Ishikawa (cell line): ENCODE data around the gene CILP2.

ENCODE experiments used
- CEBPB ChIP-seq: IDR thresholded peaks from 2 replicates; pipeline ENCODE4 v1.6.1; 2012
- CREB1 ChIP-seq: IDR thresholded peaks from 2 replicates; pipeline ENCODE4 v1.6.1; 2012; ENCODE audit warnings: low read depth
- EGR1 ChIP-seq: IDR thresholded peaks from 2 replicates; pipeline ENCODE4 v1.6.1; 2012
- EP300 ChIP-seq: IDR thresholded peaks from 2 replicates; pipeline ENCODE4 v1.6.1; 2012; ENCODE audit warnings: borderline replicate concordance
- FOXM1 ChIP-seq: IDR thresholded peaks from 2 replicates; pipeline ENCODE4 v1.6.1; 2012; ENCODE audit warnings: low read depth, borderline replicate concordance
- MAX ChIP-seq: IDR thresholded peaks from 2 replicates; pipeline ENCODE4 v1.6.1; 2012
- NFIC ChIP-seq: IDR thresholded peaks from 2 replicates; pipeline ENCODE4 v1.6.1; 2012
- RAD21 ChIP-seq: IDR thresholded peaks from 2 replicates; pipeline ENCODE4 v1.6.1; 2012; ENCODE audit warnings: low read depth
- REST ChIP-seq: IDR thresholded peaks from 2 replicates; pipeline ENCODE4 v1.6.1; 2012; ENCODE audit warnings: low read depth, mild to moderate bottlenecking
- TAF1 ChIP-seq: IDR thresholded peaks from 2 replicates; pipeline ENCODE4 v1.6.1; 2012; ENCODE audit warnings: low read depth, mild to moderate bottlenecking
- TCF12 ChIP-seq: IDR thresholded peaks from 2 replicates; pipeline ENCODE4 v1.6.1; 2012; ENCODE audit warnings: low read depth
- TEAD4 ChIP-seq: IDR thresholded peaks from 2 replicates; pipeline ENCODE4 v1.6.1; 2012
- YY1 ChIP-seq: IDR thresholded peaks from 2 replicates; pipeline ENCODE4 v1.6.1; 2012; ENCODE audit warnings: low read depth
- ZBTB7A ChIP-seq: IDR thresholded peaks from 2 replicates; pipeline ENCODE4 v1.6.1; 2012; ENCODE audit warnings: low read depth
- TF ChIP-seq, protein P1 (sequence below): IDR thresholded peaks from 2 replicates; pipeline ENCODE4 v1.6.1; 2012

The CILP2 gene

GRCh38 chr19:19514215-19514657, 23.8 kb upstream of the CILP2 start:
- TF ChIP-seq CREB1 (no peak), TEAD4 (no peak), EP300 (no peak), TCF12 (no peak)

DNA sequence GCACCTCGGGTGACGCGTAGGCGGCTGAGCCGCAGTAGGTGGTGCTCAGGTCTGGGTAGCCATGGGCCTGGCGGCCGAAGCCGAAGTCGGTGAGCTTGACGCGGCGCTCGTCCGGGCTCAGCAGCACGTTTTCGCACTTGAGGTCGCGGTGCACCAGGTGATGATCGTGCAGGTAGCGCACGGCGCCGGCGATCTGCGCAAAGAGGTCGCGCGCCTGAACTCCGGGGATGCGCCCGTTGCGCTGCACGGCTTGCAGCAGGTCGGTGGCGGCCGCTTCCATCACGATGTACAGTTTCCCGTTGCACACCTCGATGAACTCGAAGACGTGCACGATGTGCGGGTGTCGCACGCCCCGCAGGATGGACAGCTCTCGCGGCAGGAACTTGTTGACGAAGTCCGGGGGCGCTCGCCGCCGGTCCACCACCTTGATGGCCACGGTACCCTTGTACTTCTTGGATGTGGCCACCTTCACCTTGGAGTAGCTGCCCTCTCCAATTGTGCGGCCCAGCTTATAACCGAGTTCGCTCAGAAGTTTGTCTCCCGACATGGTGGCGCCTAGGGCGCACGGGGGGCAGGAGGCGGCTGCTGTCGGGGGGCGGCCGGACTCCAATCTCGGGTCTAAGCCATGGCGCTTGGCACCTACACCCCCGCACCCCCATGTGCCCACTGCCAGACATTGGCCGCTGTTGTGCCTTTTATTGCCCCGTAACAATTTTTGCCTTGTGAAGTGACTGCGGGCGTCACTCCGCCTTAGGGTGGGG, 23.0 kb upstream of the CILP2 start, which contains the start of gene TSSK6:
Gene TSSK6 (minus strand): TSS at position 668 of the 761 bp plus-strand sequence. CDS start 121 bp downstream, at position 547.
- TF ChIP-seq, protein P1, sequence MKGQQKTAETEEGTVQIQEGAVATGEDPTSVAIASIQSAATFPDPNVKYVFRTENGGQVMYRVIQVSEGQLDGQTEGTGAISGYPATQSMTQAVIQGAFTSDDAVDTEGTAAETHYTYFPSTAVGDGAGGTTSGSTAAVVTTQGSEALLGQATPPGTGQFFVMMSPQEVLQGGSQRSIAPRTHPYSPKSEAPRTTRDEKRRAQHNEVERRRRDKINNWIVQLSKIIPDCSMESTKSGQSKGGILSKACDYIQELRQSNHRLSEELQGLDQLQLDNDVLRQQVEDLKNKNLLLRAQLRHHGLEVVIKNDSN = no peak
- TF ChIP-seq MAX (no peak), TAF1 (no peak), ZBTB7A (peak; percentile 50; the same call in 1 of the 2 replicates), REST (no peak)

GRCh38 chr19:19515642-19516519, 22.2 kb upstream of the CILP2 start, which contains the start of gene NDUFA13:
TSS of gene NDUFA13 (plus strand) at chr19:19516225. CDS start at chr19:19516239, 14 bp downstream.
- TF ChIP-seq FOXM1 (no peak), RAD21 (no peak), TAF1 (peak; percentile 96), MAX (peak; percentile 76; the same call in 1 of the 2 replicates), TCF12 (peak; percentile 56; the same call in 1 of the 2 replicates), YY1 (peak; percentile 100), TEAD4 (peak; percentile 16; the same call in 1 of the 2 replicates), CREB1 (0 out of 2 replicates have a peak, but pooled peaks have one; percentile 43), EP300 (no peak), CEBPB (no peak), EGR1 (peak; percentile 85; the same call in 1 of the 2 replicates), NFIC (no peak), ZBTB7A (no peak), REST (no peak)
- TF ChIP-seq, protein P1 = peak; percentile 8; the same call in 1 of the 2 replicates

DNA sequence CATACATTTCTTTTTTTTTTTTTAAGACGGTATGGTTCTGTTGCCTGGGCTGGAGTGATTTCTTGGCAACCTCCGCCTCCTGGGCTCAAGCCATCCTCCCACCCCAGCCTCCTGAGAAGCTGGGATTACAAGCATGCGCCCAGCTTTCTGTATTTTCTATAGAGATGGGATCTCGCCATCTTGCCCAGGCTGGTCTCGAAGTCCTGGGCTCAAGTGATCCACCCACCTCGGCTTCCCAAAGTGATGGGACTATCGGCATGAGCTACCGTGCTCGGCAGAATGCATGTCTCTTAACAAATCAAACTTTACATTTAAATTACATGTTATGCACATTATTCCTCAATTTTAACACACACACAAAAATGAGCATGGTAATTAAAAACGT, 20.8 kb upstream of the CILP2 start:
- TF ChIP-seq RAD21 = no peak
- TF ChIP-seq TAF1 = no peak
- TF ChIP-seq NFIC = no peak
- TF ChIP-seq, protein P1 = no peak

DNA sequence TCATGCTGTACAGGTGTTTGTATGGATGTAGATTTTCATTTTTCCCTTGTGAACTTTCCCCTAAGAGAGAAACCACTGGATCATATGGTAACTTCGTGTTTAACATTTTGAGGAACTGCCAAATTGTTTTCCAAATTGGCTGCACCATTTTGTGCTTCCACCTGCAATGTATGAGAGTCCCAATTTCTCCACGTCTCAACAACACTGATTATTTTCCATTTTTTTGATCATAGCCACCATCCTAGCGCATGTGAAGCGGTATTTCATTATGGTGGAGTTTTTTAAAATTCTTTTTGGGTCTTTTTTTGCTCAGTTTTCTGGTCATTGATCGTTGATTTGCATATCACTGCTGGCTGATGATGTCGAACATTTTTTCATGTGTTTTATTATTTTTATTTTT, 17.1 kb upstream of the CILP2 start:
- TF ChIP-seq CEBPB = no peak
- TF ChIP-seq REST = no peak
- TF ChIP-seq NFIC = no peak
- no peak for TF ChIP-seq RAD21
- no peak for TF ChIP-seq MAX
- no peak for TF ChIP-seq ZBTB7A
- TF ChIP-seq TCF12 = no peak
- TF ChIP-seq CREB1 = no peak
- no peak for TF ChIP-seq EGR1
- TF ChIP-seq FOXM1 = no peak
